ENCODE measurements around the gene RPL29. TPM values are rescaled to one million over a fixed set of nuclear protein-coding genes. Genes with fewer than 3 reads are reported as not detected.
A peak's percentile ranks its signal among the peaks of the same experiment; 100 is the strongest.

Gene RPL29
- total and polyA plus RNA-seq, 4 donors: 711 to 2,402 (median 1,234) TPM

DNA sequence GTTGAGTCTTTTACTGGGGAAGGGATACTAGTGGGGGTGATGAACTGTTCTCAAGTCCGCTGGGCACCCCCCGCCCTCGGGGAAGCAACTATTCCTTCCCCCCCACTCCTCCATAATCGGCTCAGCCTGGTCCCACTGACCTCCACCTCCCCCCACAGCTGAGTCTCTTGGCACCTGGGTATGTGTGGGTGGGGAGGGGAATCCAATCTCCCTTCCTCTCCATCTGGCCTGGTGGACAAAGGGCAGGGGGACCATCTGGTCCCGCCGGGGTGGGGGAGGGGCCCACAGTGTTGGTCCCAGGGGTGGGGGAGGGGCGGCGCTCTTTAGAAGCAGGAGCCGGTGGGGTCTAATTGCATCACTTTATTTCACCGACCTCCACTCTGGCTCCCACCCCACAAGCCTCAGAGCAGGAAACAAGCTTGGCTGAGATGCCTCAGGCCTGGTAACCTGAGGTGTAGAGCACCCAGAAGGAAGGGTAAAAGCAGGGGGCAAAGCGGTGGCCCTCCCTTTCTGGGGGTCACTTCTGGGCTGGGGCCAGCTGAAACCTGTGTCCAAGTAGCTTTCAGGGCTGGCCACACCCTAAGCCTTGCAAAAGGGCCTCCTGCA lies 27.4 kb downstream of the RPL29 start:
- Histone ChIP-seq H3K27me3 (ENCODE audit: control insufficient read depth in 3 of 3, insufficient read depth in 3 of 3, low read length in 2 of 3) (no peaks in the 10 kb centered on the region), H3K36me3 (ENCODE audit: control insufficient read depth in 4 of 4, insufficient read depth in 4 of 4, low read length in 4 of 4) (no peaks in the 10 kb centered on the region), H3K9ac (ENCODE audit: insufficient read depth in 1 of 2, low read length in 2 of 2) (peak overlapping the region; percentile 55 to 68), H3K27ac (ENCODE audit: low read depth in 1 of 2, low read length in 1 of 2) (peak overlapping the region; percentile 89 to 91), H3K4me3 (peak overlapping the region; percentile 58), H3K4me1 (ENCODE audit: control insufficient read depth in 5 of 5, insufficient read depth in 5 of 5, low read length in 5 of 5) (peaks cover 3 to 33% (median 10%) of the 10 kb centered on the region in 5 donors), H3K9me3 (ENCODE audit: control insufficient read depth in 4 of 4, insufficient read depth in 3 of 4, low read length in 3 of 4) (no peaks in the 10 kb centered on the region)
- peak in 2 of 3 donors; percentile 58 to 59 for DNase-seq
- TF ChIP-seq, protein P1, sequence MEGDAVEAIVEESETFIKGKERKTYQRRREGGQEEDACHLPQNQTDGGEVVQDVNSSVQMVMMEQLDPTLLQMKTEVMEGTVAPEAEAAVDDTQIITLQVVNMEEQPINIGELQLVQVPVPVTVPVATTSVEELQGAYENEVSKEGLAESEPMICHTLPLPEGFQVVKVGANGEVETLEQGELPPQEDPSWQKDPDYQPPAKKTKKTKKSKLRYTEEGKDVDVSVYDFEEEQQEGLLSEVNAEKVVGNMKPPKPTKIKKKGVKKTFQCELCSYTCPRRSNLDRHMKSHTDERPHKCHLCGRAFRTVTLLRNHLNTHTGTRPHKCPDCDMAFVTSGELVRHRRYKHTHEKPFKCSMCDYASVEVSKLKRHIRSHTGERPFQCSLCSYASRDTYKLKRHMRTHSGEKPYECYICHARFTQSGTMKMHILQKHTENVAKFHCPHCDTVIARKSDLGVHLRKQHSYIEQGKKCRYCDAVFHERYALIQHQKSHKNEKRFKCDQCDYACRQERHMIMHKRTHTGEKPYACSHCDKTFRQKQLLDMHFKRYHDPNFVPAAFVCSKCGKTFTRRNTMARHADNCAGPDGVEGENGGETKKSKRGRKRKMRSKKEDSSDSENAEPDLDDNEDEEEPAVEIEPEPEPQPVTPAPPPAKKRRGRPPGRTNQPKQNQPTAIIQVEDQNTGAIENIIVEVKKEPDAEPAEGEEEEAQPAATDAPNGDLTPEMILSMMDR (IDR thresholded peaks at IDR 0.05; ENCODE audit: control extremely low read depth, extremely low read depth): no peak
- peak; percentile 10 for ATAC-seq (ENCODE audit: insufficient read depth, low FRiP score)
- WGBS, 2 donors: 14 to 19% methylated on average over 11 of the region's 11 CpGs

DNA sequence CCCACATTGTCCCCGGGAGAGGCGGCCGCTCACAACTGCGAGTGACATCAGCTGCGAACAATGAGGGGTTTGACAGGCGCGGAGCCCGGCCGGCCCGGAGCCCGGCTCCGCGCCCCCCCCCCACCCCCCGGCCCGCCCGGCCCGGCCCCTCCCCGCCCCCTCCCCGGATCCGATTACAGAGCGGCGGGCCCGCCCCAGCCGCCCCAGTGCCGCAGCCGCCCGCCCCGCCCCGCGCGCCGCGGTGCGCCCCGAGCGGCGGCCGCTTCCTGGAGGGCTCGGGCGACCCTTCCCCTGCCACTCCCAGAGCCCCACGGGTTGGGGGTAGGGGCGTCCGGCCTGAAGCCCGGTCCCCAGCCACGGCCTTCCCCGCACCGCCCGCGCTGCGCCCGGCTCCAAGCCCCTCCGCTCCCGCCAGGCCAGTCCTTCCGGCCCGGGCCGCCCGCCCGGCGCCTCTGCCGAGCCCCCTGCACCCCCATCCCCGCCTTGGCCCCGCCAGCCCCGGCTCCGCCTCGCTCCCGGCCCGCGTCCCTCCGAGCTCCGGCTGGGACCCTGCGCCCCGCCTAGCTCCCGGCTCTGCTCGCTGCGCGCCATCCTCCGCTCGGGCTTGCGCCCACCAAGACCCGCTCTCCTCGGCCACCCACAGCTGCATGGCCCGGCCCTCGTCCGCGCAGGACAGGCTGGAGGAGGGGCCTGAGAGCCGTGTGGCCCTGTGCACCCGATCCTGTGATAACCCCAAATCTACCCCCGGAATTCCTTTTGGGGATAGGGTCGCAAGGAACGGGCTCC lies 28.1 kb downstream of the RPL29 start, which contains the start of gene PCBP4:
PCBP4 (minus strand) TSS at position 71 of the 786 bp plus-strand sequence. CDS start 6,214 bp downstream, outside the sequence.
- TF ChIP-seq, protein P1 (IDR thresholded peaks at IDR 0.05; ENCODE audit: control extremely low read depth, extremely low read depth): no peak
- Histone ChIP-seq H3K27ac (ENCODE audit: low read depth in 1 of 2, low read length in 1 of 2) (peak within 1 kb of the TSS; percentile 89 to 93), H3K9me3 (ENCODE audit: control insufficient read depth in 4 of 4, insufficient read depth in 3 of 4, low read length in 3 of 4) (no peaks in the 10 kb centered on the region), H3K4me3 (peak within 1 kb of the TSS; percentile 60), H3K4me1 (ENCODE audit: control insufficient read depth in 5 of 5, insufficient read depth in 5 of 5, low read length in 5 of 5) (peaks cover 3 to 38% (median 10%) of the 10 kb centered on the region in 5 donors), H3K9ac (ENCODE audit: insufficient read depth in 1 of 2, low read length in 2 of 2) (peak within 1 kb of the TSS; percentile 75 to 89), H3K27me3 (ENCODE audit: control insufficient read depth in 3 of 3, insufficient read depth in 3 of 3, low read length in 2 of 3) (no peaks in the 10 kb centered on the region), H3K36me3 (ENCODE audit: control insufficient read depth in 4 of 4, insufficient read depth in 4 of 4, low read length in 4 of 4) (no peaks in the 10 kb centered on the region)
- 1% methylated on average over 36 to 90 of the region's 90 CpGs for WGBS, 2 donors
- peak; percentile 70 to 84 (median 82) for DNase-seq
- peak; percentile 37 for ATAC-seq (ENCODE audit: insufficient read depth, low FRiP score)

DNA sequence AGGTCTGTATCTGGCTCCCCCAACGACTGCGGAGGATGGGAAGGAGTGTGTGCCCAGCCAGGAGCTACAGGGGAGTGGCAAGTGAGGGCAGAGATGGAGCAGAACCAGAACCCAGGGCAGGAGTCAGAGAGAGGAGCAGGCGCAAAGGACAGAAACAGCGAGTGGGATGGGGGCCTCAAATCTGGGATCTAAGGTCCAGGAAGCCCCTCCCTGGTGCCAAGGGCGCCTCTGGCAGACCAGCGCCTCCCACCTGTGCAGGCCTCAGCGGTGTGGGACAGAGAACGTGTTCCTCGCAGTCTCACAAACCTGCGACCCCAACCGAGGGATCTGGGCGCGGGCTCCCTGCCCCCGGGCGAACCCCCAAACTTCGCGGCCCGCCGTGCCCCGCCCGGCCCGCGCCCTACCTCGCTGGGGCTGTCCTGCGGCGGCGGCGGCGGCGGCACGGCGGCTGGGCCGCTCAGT lies 28.7 kb downstream of the RPL29 start:
- H3K36me3 ChIP-seq (ENCODE audit: control insufficient read depth in 4 of 4, insufficient read depth in 4 of 4, low read length in 4 of 4): no peaks in the 10 kb centered on the region
- TF ChIP-seq, protein P1 (IDR thresholded peaks at IDR 0.05; ENCODE audit: control extremely low read depth, extremely low read depth): no peak
- peaks cover 3 to 38% (median 10%) of the 10 kb centered on the region in 5 donors for H3K4me1 ChIP-seq (ENCODE audit: control insufficient read depth in 5 of 5, insufficient read depth in 5 of 5, low read length in 5 of 5)
- peak overlapping the region; percentile 60 for H3K4me3 ChIP-seq
- 4 to 8% methylated on average over 28 to 33 of the region's 33 CpGs for WGBS, 2 donors
- H3K27me3 ChIP-seq (ENCODE audit: control insufficient read depth in 3 of 3, insufficient read depth in 3 of 3, low read length in 2 of 3): no peaks in the 10 kb centered on the region
- DNase-seq: peak; percentile 22 to 30 (median 24)
- H3K9me3 ChIP-seq (ENCODE audit: control insufficient read depth in 4 of 4, insufficient read depth in 3 of 4, low read length in 3 of 4): no peaks in the 10 kb centered on the region
- ATAC-seq (ENCODE audit: insufficient read depth, low FRiP score): no peak
- H3K9ac ChIP-seq (ENCODE audit: insufficient read depth in 1 of 2, low read length in 2 of 2): peak overlapping the region; percentile 75 to 89
- H3K27ac ChIP-seq (ENCODE audit: low read depth in 1 of 2, low read length in 1 of 2): peak overlapping the region; percentile 62 to 93

Measured in lung (tissue), 12 donors.